ENCODE measurements around the gene SAT2. TPM values are rescaled to one million over a fixed set of nuclear protein-coding genes. Genes with fewer than 3 reads are reported as not detected.
"Not testable (repeated sequence)": the region's sequence is repeated elsewhere in the genome, so short reads cannot be mapped to it uniquely, and the experiment has no call there.

SAT2 gene
- total RNA-seq, 1 donor from 2014 or later, result 73.6 TPM

DNA sequence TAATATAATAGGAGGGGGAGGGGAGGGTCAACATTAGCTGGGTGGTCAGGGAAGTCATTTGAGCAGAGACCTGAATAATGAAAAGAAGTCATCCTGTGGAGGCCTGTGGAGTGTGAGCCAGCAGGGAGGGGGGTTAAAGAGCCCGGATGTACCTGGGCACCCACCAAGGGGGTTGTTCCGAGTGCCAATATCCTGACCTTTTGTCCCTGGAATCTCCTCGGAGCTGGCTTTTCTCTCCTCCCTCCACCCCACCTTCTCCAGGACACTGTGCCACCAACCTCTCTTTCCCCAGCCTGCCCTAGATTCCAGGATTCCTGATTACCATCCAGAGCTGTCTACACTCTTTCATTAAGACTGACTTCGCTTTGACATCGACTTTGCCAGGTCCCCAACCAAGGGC, 8.5 kb upstream of the SAT2 start:
- no peak for DNase-seq (ENCODE audit: low spot score)

DNA sequence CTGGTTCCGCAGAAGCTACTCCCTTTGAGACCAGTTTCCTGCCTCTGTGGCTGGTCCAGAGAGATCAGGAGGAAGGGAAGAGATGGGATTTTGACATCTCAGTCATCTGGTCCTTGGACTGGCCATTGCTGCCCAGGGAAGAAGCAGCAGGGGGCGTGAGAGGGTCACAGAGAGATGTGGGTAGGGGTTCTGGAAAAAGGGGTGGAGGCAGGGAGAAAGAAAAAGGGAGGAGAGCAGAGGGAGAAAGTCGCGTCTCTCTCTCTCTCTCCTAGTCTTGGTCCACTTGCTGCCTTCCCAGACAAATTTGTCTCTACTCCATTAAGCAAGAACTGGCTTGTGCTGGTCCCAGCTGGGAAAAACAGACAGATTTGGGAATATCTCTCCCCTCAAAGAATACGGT, 6.8 kb upstream of the SAT2 start:
- DNase-seq (ENCODE audit: low spot score), result no peak

DNA sequence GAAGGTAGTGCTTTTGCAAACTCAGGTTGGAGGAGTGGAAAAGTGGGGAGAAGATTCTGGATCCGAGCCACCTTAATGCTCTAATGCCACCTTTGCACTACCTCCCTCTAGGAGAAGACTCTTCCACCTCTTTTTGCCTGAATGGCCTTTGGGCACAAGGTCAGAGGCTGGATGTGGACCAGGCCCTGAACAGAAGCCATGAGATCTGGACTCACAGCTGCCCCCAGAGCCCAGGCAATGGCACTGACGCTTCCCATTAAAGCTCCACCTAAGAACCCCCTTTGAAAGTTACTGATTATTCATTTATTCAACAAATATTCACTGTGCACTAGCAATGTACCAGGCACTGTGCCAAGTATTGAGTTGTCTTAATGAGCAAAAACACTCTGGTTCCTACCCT, 5.5 kb upstream of the SAT2 start:
- no peak for DNase-seq (ENCODE audit: low spot score)

DNA sequence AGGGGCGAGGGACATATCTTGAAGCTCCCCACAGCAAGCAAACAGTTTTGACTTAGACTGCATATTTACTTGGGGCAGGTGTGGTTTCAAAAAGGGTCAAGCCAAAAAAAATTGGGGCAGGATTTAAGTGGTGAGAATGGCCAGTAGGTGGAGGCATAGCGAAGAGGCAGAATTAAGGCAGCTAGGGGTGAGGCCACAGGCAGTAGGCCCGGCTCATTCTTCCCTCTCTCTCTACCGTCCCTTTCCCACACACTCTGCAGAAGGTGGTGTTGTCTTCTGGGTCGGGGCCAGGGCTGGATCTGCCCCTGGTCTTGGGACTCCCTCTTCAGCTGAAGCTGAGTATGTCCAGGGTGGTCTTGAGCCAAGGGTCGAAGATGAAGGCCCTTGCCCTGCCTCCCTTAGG, 4.9 kb upstream of the SAT2 start:
- DNase-seq (ENCODE audit: low spot score), result no peak

DNA sequence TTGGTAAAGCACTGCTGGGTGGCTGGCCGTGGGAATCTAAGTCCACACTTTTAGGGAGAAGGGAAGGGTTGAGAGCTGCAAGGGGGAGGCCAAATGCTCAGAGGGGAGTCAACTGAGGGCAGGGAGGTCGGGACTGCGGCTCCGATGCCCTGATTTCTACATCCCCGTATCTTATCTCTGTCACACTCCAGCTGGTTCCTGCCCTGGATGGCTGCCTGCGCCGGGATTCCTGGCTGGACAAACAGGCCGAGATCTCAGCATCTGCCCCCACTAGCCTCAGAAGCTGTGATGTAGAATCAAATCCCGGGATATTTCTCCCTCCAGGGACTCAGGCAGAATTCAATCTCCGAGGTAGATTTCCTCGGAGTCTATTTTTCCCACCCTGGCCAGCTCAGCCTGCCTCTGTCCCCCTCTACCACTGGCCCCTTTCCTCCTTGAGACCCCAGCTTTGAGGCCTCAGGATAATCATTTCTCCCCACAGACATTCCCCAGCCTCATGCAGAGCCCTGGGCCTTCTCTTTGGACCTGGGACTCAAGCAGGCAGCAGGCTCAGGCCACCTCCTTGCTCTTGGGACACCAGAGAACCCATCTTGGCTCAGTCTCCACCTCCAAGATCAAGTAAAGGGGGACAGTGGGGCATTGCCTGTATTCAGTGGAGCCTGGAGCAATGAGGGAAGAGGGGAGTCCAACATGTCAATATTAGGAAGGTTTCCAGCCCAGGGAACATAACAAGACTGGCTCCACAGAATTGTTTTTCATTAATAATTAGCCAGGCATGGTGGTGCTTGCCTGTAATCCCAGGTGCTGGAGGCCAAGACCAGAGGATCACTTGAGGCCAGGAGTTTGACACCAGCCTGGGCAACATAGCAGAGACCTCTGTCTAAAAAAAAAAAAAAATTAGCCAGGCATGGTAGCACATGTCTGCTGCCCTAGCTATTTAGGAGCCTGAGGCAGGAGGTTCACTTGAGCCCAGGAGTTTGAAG, 4.1 kb upstream of the SAT2 start:
- no peak for DNase-seq (ENCODE audit: low spot score)

DNA sequence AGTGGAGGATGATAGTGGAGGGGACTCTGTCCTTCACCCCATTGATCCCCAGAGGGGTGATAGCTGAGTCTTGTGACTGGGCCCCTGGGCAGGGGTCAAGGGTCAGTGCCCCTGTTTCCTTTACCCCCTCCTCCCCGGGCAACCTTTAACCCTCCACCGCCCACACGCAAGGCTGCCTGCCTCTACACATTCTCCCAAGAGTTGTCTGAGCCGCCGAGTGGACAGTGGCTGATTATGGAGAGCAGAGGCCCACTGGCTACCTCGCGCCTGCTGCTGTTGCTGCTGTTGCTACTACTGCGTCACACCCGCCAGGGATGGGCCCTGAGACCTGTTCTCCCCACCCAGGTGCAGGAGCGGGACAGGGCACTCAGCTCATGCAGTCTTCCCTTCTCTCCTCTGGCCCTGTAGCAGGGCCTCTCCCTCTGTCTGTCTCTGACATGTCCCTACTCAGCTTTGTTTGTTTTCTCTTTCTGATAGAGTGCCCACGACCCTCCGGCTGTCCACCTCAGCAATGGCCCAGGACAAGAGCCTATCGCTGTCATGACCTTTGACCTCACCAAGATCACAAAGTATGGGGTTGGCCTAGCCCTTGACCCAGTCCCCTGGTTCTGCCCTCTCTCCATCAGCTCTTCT, 2.4 kb upstream of the SAT2 start, which contains the start of gene SHBG:
TSS of gene SHBG (plus strand) at position 197 of the 633 bp plus-strand sequence. CDS start at position 235, 38 bp downstream.
- DNase-seq (ENCODE audit: low spot score), result no peak

DNA sequence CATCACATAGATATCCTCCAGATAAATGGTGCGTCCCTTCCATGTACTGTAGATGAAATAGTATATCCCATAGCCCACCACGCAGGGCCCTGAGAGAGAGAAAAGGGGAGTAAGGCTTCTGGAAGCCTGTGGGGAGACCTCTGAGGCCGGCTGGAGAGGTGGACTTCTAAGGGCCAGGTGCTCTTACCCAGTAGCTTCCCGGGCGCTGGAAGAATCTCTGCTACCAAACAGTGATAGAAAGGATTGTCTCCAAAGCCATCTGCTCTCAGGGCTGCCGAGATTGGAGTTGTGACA, 718 bp downstream of the SAT2 start:
- no peak for DNase-seq (ENCODE audit: low spot score)

DNA sequence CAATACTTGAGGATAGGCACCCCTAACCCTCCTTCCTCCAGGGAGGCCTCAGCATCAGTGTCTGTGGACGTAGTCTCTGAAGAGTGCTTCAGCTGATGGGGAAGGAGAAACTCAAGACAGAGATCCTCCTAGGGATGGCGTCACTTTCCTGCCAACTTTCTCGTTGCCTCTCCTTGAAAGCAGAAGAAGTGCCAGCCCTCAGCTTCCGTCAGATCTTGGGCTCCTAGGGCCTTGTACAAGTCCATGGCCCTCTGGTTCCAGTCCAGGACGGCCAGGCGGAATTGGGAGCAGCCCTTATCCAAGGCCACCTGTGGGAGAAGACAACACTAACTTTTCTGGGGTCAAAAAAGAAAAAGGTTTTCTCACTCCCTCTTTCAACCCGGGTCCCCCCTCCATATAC, 1.3 kb downstream of the SAT2 start:
- no peak for DNase-seq (ENCODE audit: low spot score)

DNA sequence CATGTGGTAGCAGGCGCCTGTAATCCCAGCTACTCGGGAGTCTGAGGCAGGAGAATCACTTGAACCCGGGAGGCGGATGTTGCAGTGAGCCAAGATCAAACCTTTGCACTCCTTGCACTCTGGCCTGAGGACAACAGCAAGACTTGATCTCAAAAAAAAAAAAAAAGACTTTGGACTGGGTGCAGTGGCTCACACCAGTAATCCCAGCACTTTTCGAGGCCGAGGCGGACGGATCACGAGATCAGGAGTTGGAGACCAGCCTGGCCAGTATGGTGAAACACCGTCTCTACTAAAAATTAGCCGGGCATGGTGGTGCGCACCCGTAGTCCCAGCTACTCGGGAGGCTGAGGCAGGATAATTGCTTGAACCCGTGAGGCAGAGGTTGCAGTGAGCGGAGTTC, 1.9 kb downstream of the SAT2 start:
- not testable (repeated sequence) for DNase-seq (ENCODE audit: low spot score)

DNA sequence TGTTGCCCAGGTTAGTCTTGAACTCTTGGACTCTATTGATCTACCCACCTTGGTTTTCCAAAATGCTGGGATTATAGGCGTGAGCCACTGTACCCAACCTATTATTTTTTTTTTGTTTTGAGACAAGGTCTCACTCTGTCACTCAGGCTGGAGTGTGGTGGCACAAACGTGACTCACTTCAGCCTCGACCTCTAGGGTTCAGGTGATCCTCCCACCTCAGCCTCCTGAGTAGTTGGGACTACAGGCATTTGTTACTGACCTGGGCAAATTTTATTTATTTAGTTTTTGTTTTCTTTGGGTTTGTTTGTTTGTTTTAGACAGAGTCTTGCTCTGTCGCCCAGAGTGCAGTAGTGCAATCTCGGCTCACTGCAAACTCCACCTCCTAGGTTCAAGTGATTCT, 4.0 kb downstream of the SAT2 start:
- no peak for DNase-seq (ENCODE audit: low spot score)

DNA sequence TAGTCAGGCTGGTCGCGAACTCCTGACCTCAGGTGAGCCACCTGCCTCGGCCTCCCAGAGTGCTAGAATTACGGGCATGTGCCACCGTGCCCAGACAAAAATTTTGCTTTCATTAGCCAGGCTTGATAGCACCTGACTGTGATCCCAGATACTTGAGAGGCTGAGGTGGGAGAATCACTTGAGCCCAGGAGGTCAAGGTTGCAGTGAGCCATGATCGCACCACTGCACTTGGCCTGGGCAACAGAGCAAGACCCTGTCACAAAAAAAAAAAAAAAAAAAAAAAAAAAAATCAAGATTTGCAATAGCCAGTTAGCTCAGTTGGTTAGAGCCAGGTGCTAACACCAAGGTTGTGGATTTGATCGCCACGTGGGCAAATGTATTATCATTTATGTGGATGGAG, 6.8 kb downstream of the SAT2 start:
- DNase-seq (ENCODE audit: low spot score), result no peak

DNA sequence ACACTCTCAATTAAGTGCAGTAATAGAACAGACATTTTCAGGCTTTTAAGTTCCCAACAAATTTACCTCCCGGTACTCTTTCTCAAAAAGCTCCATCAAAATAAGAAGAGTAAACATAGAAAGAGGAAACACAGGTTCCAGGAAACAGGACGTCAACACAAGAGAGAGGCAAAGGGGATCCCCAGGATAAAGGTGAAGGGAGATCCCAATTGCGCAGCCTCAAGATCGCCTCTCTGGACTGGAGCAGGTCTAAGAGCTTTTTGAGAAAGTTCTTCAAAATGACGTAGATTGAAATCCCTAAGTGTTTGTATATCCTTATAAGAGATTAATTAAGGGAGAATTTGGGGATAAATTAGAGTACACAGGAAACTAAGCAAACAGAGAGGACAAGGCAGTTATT, 9.0 kb downstream of the SAT2 start:
- DNase-seq (ENCODE audit: low spot score), result no peak

DNA sequence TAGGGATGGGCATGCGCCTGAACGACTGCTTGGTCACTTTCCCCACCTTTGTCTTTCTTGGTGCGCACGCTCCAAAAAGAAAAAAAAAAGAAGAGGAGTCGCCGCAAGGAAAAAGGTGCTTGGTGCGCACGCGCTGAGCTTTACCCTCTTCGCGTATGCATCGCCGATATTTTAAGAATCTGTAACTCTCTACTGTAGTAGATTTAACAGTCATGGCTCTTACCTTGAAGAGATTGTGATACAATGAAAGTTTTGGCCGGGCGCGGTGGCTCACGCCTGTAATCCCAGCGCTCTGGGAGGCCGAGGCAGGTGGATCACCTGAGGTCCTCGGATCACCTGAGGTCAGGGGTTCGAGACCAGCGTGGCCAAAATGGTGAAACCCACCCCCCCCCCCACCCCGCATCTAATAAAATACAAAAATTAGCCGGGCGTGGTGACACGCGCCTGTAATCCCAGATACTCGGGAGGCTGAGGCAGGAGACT, 12.3 kb downstream of the SAT2 start:
- DNase-seq (ENCODE audit: low spot score), result no peak

DNA sequence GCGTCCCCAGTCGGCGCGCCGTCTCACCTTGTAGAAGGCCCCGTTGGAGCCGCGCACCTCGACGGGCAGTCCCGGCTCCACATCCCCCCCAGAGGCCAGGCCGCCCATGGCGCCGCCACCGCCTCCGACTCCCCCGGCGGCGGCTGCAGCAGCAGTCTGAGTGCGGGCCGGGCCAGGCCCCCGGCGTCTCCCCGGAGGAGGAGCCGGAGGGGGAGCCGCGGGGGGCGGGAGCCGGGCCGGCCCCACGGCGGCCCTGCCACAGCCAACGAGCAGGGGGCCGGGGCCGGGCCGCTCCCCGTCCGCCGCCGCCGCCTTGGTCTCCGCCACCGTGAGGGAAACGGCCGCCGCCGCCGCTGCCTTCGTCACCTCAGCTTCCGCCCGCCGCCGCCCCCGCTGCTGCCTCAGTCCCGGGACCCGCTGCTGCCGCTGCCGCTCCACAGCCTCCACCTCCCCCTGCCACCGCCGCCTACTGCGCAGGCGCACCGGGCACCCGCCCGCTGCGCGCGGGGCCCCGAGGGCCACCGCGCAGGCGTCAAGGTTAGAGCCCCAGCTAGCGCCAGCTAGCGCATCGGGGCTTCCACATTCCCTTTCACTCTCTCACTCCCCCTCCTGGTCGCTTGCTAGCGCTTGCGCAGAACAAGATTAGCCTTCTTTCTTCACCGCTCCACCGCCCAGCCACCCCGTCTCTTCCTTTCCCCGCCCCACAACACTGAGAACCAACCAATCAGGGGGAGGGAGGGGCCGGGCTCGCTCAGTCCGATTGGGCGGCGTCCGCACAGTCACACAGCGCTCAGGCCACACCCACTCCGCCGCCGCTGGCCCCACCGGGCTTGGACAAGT, 13.0 kb downstream of the SAT2 start, which contains the start of gene FXR2:
TSS of gene FXR2 (minus strand) at position 473 of the 840 bp plus-strand sequence. CDS start at position 108, 365 bp downstream.
- DNase-seq (ENCODE audit: low spot score), result peak; percentile 100

DNA sequence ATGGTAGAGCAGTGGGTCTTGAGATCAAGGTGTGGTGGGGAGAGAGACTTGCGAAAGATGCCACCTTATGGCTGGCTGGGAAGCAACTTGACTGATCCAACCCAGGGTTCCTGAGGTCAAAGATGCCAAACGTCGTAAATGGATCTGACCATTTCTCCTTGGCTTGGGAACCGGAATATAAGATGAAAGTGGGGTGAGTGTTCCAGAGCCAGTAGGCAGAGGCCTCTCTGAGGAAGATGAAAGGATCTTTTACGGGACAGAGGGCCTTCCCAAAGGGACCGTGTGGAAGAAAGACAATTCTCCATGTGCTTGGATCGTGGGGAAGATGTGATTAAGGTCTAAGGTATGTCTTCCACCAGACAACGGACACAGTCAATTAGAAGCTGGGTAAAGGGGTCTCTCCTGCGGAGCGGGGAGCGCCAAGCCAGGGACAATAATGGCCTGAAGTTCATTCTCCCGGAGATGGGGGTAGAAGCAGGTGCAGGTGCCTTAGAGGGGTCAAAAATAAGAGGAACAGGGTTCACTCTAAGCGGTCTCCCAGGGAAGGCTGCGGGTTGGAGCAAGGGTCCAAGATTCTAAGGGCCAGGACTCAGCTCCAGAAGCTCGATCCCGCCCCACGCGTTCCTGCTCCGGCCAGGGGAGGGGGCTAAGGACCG, 13.7 kb downstream of the SAT2 start:
- DNase-seq (ENCODE audit: low spot score), result no peak

DNA sequence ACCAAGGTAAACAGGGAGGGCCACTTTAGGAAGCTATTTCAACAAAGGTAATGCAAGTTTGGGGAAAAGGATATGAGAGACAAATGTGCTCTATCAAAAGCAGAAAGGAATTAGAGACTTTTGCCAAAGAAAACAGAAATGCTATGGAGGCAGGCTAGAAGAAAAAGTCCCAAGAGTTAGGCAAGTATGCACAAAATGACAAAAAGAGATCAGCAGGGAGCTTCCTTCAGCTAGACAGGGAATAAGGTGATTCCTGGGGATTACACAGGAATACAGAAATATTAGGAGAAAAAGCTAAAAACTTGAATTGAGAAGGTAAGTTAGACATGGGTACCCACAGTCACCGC, 15.4 kb downstream of the SAT2 start:
- no peak for DNase-seq (ENCODE audit: low spot score)

DNA sequence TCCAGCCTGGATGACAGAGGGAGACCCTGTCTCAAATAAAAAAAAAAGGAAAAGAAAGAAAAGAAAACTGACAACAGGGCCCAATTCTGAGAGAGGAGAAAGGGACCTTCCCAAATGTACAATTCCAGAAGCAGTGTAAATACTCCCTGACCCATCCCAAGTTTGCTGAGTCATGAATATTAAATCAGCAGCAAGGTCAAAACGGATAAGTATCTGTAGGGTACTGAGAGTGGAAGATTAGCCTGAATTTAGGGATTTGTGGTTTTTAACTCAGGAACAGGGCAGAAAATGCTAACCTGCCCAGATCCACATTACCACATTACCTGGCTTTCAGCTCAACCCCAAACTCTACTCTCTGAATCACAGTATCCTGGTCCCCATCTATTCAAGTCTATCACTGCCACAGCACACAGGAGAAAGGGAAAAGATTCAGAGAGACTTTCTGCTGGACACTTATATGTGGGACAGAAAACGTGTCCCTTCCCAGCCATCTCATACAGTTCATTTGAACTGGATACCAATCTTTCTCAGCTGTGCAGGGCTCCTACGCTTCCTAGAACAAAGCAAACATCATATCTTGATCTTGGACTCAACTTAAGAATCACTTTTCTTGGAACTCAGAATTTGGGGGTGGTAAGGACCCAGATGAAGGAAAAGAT, 15.9 kb downstream of the SAT2 start:
- no peak for DNase-seq (ENCODE audit: low spot score)

DNA sequence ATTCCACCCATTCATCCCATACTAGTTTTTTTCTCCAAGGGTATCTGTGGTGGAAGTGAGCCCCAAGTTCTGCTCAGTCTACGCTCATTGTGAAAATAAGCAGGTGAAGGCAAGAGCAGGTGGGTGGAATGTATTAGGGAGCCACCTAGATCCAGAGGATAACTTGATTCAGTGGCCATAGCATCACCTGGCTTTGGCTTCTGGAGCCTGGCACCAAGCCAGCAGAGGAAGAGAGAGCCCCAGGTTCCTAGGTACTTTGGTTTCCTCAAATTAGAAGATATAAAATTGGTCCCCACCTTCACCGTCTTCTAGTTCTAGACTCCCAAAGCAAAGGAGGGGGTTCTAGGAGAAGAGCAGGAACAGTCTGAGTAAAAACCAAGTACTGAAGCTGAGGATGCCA, 17.0 kb downstream of the SAT2 start:
- no peak for DNase-seq (ENCODE audit: low spot score)

DNA sequence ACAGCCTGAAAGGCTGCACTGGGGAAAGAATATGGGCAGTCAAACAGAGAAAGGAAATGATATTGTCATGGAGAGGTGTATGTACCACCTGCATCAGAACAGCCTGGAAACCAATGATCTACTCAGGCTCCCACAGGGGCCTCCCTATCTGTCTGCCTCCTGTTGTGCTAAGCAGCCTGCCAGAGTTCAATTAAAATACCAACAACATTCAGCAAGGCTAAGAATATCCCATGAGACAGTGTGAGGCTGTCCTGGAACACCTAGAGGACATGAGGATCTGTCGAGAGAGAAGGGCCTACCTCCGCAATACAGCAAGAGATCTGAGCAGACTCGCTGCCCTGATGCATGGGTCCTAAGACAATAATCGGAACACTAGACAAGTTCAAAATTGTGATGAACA, 21.3 kb downstream of the SAT2 start:
- DNase-seq (ENCODE audit: low spot score), result no peak

DNA sequence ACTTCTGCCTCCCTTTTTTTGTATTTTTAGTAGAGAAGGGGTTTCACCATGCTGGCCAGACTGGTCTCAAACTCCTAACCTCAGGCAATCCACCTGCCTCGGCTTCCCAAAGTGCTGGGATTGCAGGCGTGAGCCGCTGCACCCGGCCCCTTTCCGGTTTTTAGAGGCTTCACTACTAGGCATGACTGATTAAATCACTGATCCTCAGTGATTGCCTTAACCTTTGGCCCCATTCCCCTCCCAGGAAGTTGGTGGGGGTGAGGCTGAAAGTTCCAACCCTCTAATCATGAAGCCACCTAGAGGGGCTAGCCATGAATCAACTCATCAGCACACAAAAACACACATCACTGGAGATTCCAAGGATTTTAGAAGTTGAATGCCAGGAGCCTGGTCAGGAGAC, 30.1 kb downstream of the SAT2 start:
- not testable (repeated sequence) for DNase-seq (ENCODE audit: low spot score)

DNA sequence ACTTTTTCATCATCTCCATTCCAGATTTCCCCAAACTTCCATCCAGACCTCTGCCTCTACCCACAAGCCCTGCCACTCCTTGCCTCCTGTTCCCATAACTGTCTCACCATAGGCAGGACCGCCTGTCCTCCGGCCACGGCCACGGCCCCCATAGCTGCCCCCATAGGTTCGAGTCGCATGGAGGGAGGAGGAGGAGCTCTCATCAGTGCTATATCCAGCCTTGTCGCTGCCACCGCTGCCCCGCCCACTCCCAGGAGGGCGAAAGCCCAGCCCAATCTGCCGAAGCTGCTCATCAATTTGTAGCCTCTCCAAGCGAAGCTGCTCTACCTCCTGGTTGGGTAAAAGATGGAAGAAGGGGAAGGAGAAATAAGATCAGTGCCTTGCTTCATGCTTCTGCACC, 34.3 kb downstream of the SAT2 start:
- no peak for DNase-seq (ENCODE audit: low spot score)

Data from mesenteric fat pad (tissue), 1 donor.